GM21619 (cell line): ENCODE measurements around the gene FMR1NB.

ENCODE experiments used
- ATAC-seq: cut with Tn5 transposase; IDR thresholded peaks from one replicate; pipeline ENCODE4 v1.9.1; 2021; ENCODE audit not compliant: unreplicated experiment

The FMR1NB gene

GRCh38 chrX:147981038-147981752 lies at the start of gene FMR1NB:
Gene FMR1NB (plus strand): TSS chrX:147981337. CDS start chrX:147981403, 66 bp downstream.
- ATAC-seq, result no peak

GRCh38 chrX:147933815-147934214 lies 47.3 kb upstream of the FMR1NB start:
- ATAC-seq, result no peak

GRCh38 chrX:147935156-147935758 lies 45.9 kb upstream of the FMR1NB start:
- ATAC-seq, result no peak

GRCh38 chrX:147945286-147945685 lies 35.9 kb upstream of the FMR1NB start:
- ATAC-seq, result no peak

- ATAC-seq, result no peak
Measured at GRCh38 chrX:147948531-147948930, 32.6 kb upstream of the FMR1NB start.

- no peak for ATAC-seq
Measured at GRCh38 chrX:147950352-147950751, 30.8 kb upstream of the FMR1NB start.

GRCh38 chrX:147953976-147954375 lies 27.2 kb upstream of the FMR1NB start:
- no peak for ATAC-seq

- ATAC-seq, result no peak
Measured at GRCh38 chrX:147957291-147957690, 23.8 kb upstream of the FMR1NB start.

- no peak for ATAC-seq
Measured at GRCh38 chrX:147958291-147958690, 22.8 kb upstream of the FMR1NB start.

GRCh38 chrX:147960722-147961121 lies 20.4 kb upstream of the FMR1NB start:
- ATAC-seq, result no peak

- ATAC-seq, result no peak
Measured at GRCh38 chrX:147962476-147962875, 18.7 kb upstream of the FMR1NB start.

- ATAC-seq, result no peak
Measured at GRCh38 chrX:147978931-147979330, 2.2 kb upstream of the FMR1NB start.

GRCh38 chrX:148020329-148020728 lies 39.2 kb downstream of the FMR1NB start:
- no peak for ATAC-seq

- peak; percentile 90 for ATAC-seq
Measured at GRCh38 chrX:148024425-148025148, 43.5 kb downstream of the FMR1NB start.

GRCh38 chrX:148035380-148035779 lies 54.2 kb downstream of the FMR1NB start:
- ATAC-seq, result no peak

- ATAC-seq, result no peak
Measured at GRCh38 chrX:148037020-148037419, 55.9 kb downstream of the FMR1NB start.

GRCh38 chrX:148043271-148043855 lies 62.2 kb downstream of the FMR1NB start:
- no peak for ATAC-seq

- no peak for ATAC-seq
Measured at GRCh38 chrX:148047200-148047599, 66.1 kb downstream of the FMR1NB start.

GRCh38 chrX:148049441-148049840 lies 68.3 kb downstream of the FMR1NB start:
- no peak for ATAC-seq

GRCh38 chrX:148051973-148052372 lies 70.8 kb downstream of the FMR1NB start:
- ATAC-seq, result no peak

GRCh38 chrX:148067285-148067684 lies 86.1 kb downstream of the FMR1NB start:
- no peak for ATAC-seq
